ENCODE results near the gene MC5R. TPM values are rescaled to one million over a fixed set of nuclear protein-coding genes. Genes with fewer than 3 reads are reported as not detected.
A peak's percentile ranks its signal among the peaks of the same experiment; 100 is the strongest.

Gene MC5R
- total RNA-seq, 4 donors from 2014 or later, result not detected

- TF ChIP-seq CTCF (IDR thresholded peaks at IDR 0.05) (no peak), POLR2A (IDR thresholded peaks at IDR 0.05) (no peak)
- peak; percentile 31 to 54 for DNase-seq (ENCODE audit: low spot score in 2 of 2)
- no peak overlapping the region for H3K4me3 ChIP-seq (ENCODE audit: low read depth, poor library complexity, severe bottlenecking)
- intact Hi-C loops (cut with DNase I; ENCODE audit: low total_unique reads), result no loop called here
- WGBS, 2 donors, result 7 to 48% methylated on average over 2 of the region's 2 CpGs
Measured at GRCh38 chr18:13809043-13809430, 14.9 kb upstream of the MC5R start.

- no peak overlapping the region for H3K4me3 ChIP-seq (ENCODE audit: low read depth, poor library complexity, severe bottlenecking)
- no peak for TF ChIP-seq POLR2A (IDR thresholded peaks at IDR 0.05)
- TF ChIP-seq CTCF (IDR thresholded peaks at IDR 0.05), result no peak
- intact Hi-C loops (cut with DNase I; ENCODE audit: low total_unique reads), result no loop called here
- no peak for DNase-seq (ENCODE audit: low spot score in 2 of 2)
- 36 to 38% methylated on average over 5 of the region's 5 CpGs for WGBS, 2 donors
Measured at GRCh38 chr18:13809531-13810255, 14.3 kb upstream of the MC5R start.

GRCh38 chr18:13810950-13811485, 12.9 kb upstream of the MC5R start:
- intact Hi-C loops (cut with DNase I; ENCODE audit: low total_unique reads), result no loop called here

GRCh38 chr18:13811993-13812392, 12.0 kb upstream of the MC5R start:
- DNase-seq (ENCODE audit: low spot score in 2 of 2), result peak in 1 of 2 donors; percentile 53
- 56 to 64% methylated on average over 6 of the region's 6 CpGs for WGBS, 2 donors
- intact Hi-C loops (cut with DNase I; ENCODE audit: low total_unique reads), result no loop called here
- TF ChIP-seq CTCF (IDR thresholded peaks at IDR 0.05), result no peak
- TF ChIP-seq POLR2A (IDR thresholded peaks at IDR 0.05), result no peak
- no peak overlapping the region for H3K4me3 ChIP-seq (ENCODE audit: low read depth, poor library complexity, severe bottlenecking)

More at GRCh38 chr18:13810950-13811485, 12.9 kb upstream of the MC5R start:
- no peak overlapping the region for H3K4me3 ChIP-seq (ENCODE audit: low read depth, poor library complexity, severe bottlenecking)
- TF ChIP-seq POLR2A (IDR thresholded peaks at IDR 0.05) (no peak), CTCF (IDR thresholded peaks at IDR 0.05) (no peak)
- DNase-seq (ENCODE audit: low spot score in 2 of 2), result peak in 1 of 2 donors; percentile 54
- 50% methylated on average over 10 of the region's 10 CpGs for WGBS, 2 donors

- 24 to 30% methylated on average over 4 of the region's 4 CpGs for WGBS, 2 donors
- H3K4me3 ChIP-seq (ENCODE audit: low read depth, poor library complexity, severe bottlenecking), result no peak overlapping the region
- intact Hi-C loops (cut with DNase I; ENCODE audit: low total_unique reads), result no loop called here
- DNase-seq (ENCODE audit: low spot score in 2 of 2), result peak; percentile 66 to 92
- TF ChIP-seq CTCF (IDR thresholded peaks at IDR 0.05) (no peak), POLR2A (IDR thresholded peaks at IDR 0.05) (no peak)
Measured at GRCh38 chr18:13813271-13813849, 10.6 kb upstream of the MC5R start.
